NCI-H2171 (cell line): ENCODE results near the gene TRERF1.
A peak's percentile ranks its signal among the peaks of the same experiment; 100 is the strongest.

Source experiments
- DNase-seq: peaks from one replicate; lab custom pipeline; 2025; lab: John Stamatoyannopoulos, UW

The TRERF1 gene

DNA sequence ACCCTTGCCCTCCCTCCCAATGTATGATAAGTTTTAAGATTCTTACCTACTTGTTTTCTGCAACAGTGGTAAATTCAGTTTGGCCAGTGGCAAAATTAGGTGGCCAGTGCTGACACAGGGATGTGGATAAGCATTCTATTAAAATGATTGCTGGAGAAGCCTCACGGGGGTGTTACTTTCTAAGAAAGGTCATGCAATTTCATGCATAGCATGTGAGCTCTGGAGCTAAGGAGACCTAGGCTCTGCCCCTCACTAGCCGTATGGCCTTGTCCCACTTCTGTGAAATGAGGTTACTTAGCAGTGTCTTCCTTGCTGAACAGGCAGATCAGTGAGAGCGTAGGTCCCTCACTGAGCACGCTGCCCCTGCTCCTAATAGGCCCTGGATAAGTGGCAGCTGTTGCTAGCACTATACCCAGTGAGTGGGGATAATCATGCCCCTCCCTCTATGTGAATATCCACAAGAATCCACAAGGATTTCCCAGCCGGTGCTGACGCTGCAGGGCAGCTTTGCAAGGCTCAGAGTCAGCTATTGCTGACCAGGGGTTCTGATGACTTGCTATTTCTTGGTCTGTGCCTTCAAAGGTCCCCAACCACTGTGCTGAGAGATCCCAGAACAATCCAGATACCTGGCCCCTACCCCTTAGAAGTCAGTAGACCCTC is 147.5 kb downstream of the TRERF1 start:
- DNase-seq = no peak

DNA sequence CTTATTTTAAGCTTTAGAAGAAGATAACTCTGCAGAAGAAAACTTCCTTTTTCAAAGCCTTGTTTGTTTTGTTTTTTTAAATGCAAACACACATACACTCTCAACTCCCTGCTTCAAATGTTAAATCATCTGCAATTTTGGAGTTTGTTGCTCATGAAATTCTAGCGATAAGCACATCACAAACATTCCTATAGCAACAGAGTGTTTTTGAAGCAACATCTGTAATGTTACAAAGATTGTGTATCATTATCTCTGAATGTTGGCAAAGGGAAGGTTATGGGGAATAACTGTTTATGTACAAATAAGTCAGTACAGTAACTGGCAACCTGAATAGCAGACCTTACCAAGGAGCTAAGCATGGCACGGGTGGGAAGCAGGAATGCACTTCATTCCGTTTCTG is 149.3 kb downstream of the TRERF1 start:
- no peak for DNase-seq

DNA sequence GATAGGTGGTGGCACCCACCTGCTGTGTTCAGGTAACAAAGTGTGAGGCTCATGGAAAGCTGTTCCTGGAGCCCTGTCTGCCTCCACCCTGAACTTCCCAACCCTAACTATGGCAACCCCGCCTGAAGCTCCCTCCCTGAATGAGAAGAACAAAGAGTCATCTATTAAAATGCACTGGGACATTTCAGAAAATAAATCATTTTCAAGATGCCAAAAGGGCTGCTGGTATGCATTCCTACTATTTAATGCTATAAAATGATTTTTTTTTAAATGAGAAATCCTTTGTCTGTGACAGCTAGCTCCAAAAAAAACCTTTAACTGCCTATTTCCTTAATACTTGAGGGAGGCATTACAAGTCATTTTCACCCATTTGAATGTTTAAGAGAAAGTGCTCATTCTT is 149.7 kb downstream of the TRERF1 start:
- DNase-seq = no peak

DNA sequence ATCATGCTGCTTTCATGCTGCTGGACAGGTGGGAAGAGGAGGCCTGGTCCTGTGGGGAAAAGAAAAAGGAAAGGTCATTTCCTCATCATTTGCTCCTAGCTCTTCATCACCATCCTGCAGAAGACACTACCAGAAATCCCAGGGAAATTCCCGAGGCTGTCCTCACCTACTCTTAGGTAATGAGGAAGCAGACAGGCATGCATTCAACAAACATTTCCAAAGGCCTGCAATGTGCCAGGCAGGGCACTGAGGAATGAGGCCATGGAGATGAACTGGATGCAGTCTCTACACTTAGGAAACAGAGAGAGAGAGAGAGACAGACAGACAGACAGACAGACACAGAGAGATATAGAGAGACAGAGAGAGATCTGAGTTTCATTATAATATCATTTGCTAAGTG is 151.0 kb downstream of the TRERF1 start:
- DNase-seq = no peak

DNA sequence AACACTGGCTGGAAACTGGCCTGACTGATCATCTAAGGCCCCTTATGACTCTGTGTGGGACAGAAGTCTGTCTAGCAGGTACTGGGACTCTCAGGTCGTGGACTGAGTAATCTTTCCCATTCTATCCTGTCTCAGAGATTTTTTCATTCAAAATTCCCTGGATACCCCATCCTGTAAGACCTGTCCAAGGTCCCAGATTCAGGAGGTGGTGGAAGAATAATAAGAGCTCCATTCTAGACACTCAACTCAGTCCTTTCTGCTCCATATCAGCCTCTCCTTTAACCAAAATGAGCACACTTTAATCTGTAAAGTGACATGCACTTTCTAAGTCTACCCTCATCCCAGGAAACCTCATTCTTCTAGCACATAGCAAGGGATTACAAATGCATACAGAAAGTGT is 151.5 kb downstream of the TRERF1 start:
- no peak for DNase-seq

DNA sequence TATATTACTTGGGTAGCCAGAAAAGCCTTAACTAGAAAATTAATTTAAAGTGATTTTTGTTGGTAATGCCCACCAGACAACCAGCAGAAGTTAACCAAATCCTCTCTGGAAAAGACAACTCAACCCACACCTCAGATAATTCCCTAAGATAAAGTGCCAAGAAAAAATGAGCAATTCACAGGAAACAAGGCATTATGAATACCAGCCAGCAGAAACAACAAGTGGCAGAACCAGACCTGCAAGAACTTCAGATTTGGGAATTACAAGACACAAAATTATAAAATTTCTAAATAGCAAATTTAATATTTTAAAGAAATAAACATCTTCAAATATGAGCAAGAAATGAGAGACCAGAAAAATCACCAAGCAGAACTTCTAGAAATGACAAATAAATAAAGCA is 154.1 kb downstream of the TRERF1 start:
- DNase-seq = no peak

DNA sequence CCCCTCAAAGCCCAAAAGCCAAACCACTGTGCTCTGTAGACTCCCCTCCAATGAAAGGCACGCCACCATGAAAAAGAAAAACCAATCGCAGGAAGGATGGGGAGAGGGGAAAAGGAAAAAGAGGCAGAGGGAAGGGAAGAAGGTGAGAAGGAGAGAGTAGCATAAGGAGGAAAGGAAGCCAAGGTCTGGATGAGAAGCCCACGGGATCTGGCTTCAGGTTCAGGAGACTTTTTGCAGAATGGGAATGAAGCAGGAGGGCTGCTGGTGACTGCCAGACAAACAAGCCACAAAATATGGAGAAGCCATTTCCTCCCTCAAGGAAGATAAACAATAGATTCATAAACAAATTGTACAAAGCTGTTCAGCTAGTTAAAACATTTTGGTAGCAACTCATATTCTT is 155.1 kb downstream of the TRERF1 start:
- DNase-seq = no peak

DNA sequence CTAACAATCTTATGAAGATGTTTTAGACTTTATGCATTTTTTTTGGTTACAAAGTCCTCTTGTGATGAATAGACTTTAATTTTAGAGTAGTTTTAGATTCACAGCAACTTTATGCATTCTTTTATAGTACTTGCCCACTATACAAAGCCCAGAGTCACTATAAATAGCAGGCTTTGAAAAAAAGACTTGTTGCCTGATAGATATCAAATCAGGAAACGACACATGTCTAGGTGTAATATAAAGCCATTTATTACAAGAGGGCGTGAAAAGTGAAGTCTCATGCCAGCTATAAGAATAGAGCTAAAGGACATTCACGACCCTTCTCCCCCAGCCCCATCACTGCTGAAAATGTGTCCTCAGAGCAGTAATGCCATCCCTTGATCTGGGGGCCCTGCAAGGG is 156.0 kb downstream of the TRERF1 start:
- DNase-seq = no peak

DNA sequence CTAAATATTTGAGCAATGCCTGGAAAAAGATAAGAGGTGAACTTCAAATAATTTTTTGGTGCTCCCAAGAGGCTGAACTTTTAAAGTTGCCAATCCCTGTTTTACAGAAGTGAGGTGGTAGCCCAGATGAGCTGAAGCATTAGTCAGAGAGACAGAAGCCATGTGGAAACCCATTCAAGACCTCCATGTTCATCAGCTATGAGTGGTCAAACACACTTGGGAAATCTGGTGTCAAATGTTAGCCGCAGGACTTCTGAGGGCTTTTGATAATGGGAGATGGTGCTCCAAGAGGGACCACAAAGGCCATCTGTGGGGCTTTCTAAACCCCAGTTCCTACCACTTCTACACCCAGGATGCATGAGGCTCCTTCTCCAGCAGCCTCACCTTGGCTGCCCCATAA is 156.5 kb downstream of the TRERF1 start:
- no peak for DNase-seq

DNA sequence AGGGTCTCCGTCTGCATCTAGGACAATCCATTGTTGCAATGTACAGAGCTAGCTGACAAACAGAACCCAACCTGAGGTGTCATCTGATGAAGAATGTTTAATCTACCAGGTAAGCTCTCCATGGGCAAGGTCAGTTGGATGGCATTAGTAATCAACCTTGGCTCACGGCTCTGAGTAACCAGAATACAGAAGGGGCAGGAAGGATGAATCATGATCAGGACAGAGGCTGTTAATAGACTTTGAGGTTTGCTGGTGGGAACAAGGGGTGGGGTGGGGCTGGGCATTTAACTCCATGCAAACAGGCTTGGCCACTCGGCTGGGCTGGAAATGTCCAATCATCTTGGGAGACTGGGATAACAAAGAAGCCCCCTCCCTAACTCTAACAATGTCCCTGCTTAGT is 157.0 kb downstream of the TRERF1 start:
- no peak for DNase-seq

DNA sequence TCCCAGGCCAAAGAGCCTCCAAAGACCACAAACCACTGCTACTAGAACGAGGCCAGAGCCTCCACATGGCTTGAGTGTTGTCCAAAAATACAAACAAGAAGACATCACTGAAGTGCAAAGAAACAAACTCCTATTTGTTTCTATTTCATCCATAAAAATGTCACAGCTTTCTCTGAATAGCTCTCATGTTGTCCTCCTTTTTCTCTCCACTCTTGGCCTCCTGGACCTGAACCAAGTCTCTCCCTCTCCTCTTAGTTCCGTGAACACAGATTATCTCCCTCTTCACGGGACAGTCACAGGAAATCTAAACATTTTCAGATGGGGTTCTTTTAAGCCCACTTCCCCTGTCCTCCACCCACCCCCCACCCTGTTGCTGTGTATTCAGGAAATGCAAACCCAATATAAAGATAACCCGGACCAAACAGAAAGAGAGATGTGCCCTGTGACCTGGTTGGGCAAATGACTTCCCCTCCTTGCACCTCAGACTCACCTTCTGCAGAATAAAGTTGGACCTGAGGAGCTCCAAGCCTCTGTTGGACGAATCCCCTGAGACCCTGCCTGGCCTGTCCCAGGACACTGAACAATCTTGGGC is 158.2 kb downstream of the TRERF1 start:
- no peak for DNase-seq

DNA sequence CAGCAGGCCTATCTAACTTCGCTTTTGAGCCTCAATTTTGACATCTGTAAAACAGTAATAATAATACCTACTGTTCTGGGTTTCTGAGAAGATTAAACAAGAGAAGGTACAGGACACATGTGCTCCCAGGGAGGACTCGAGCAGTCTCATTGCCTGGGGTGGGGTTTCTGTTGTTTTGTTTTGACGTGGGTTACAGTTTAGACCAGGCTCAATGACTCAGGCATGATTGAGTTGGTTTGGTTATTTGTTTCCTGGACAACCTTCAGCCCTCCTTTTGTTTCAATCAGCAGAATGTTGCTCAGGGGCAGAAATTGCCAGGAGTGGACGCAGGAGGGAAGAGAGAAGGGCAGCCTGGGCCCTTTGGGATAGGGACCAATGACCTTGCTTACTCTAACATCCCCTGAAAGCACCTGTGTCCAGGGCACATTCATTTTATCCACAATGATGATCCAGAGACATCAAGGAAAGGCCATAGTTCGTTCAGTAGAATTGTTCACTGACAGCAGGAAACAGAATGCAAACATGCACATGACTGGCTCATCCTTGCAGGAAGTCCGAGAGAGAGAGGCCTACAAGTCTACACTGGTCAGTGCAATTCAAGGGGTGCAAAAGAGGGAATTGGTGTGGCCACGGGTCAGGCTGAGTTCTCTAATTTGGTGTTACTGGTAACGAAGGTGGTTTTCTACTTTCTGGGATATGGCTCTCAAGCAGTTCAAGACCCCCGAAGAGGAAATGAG is 159.6 kb downstream of the TRERF1 start:
- no peak for DNase-seq

DNA sequence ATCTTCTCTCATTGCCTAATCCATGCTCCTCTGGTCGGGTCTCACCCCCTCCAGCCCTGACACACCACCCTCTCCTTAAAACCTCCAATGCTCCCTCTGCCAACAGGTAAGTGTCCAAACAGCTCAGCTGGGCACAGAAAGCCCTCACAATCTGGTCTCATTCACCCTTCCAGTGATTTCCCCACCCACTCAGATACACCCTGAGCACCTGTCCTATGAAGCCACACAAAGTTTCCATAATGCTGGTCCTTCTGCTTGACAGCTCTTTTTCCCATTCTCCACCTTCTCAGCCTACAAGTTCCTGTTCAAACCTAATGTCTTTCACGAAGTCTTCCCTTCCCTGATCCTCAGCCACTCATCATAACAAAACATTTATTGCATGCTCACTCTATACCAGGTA is 164.0 kb downstream of the TRERF1 start:
- DNase-seq = no peak

DNA sequence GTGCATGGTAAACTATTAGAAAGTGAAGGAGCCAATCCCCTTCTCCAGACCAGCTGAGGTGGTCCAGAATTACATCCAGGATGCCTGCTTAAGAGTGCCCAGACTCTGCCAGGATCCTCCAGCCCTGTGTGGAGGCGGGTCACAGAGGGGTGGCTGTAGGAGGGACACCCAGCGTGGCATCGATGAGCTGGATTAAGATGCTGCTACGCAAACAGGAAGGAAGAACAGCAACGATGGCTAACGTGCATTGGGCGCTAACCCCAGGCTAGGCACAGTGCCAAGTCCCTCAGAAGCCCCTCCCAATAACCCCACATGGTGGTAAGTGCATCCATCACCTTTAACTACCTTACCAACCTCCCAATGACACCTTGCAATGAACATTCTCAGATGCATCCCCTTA is 170.2 kb downstream of the TRERF1 start:
- no peak for DNase-seq

DNA sequence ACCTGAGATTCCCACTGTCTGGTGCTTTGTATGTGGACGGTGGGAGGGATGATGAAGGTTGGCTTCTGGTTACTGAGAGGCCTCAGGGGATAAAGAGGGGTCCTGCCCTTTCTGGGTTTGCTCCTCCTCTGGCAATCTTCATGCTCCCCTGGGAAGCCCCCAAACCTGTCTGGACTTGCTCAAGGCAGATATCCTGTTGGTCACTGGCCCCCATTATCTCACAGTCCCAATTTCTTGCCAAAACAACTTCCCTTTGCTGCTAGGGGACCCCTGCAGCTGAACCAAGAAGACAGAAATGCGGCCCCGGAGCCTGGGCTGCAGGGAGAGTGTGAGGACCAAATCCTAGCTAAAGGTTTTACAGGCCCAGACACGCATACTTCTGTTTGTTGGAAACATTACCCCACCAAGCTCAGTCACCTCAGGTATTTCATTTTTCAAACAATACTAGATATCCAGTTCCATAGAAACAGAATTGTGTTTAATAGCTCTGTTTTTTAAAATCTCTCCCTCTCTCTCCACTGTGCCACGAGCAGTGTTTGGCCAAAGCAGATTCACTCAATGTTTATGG is 170.7 kb downstream of the TRERF1 start:
- DNase-seq = peak; percentile 15

DNA sequence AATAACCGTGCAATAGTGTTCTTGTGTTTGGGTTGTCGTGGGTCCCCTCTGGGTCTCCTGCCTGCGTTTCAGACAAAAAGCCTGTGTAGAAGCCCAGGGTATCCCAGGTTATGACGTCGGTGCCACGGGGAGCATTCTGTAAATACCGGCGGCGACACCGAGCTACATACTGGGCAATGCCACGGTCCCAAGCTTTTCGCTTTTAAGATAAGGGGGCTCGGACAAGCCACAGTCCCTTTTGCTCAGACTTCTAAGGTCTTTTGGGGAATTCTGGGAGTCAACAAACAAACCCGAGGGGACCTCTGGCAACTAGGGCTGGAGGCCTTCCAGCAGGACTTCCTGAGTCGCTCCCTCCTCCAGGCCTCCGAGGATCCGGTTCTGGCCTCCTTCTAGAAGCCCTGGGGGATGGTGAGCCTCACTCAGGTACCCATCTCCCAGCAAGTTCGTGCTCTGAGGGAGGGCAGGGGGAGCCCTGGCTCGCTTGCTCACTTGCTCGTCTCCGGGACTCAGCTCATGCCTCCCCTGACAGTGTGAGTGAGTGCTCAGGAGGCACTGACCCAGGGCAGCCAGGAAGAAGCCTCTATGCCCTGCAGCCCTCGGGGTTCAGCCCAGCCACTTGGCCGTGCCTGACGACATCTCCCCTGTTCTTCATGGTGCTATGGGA is 171.6 kb downstream of the TRERF1 start:
- DNase-seq = no peak

DNA sequence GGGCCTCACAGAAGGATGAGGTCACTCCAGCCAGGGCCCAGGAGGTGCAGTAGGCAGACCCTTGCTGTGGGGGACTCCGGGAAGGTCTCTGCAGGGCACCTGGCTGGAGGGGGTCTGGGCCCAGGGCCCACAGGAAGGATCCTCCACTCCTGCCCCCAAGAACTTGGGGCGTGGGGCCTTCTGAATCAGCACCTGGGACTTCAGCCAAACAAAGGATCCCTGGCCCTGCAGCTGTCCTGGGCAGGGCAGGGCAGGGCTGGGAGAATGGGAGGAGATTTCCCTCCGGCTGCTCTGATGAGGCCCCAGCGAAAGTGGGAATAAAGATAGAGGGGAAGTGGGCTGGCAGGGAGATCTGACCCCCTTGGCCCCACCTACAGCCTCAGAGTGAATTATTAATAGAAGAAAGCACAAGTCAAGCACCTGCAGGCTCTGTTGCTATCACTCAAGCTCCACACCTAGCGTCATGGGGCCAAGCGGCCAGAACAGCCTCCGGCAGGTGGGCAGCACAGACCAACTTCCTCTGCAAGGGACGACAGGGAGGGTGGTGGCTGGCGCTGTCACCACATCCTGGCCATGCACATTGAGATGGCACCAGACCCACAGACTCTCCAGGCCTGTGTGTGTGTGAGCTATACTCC is 172.5 kb downstream of the TRERF1 start:
- no peak for DNase-seq

DNA sequence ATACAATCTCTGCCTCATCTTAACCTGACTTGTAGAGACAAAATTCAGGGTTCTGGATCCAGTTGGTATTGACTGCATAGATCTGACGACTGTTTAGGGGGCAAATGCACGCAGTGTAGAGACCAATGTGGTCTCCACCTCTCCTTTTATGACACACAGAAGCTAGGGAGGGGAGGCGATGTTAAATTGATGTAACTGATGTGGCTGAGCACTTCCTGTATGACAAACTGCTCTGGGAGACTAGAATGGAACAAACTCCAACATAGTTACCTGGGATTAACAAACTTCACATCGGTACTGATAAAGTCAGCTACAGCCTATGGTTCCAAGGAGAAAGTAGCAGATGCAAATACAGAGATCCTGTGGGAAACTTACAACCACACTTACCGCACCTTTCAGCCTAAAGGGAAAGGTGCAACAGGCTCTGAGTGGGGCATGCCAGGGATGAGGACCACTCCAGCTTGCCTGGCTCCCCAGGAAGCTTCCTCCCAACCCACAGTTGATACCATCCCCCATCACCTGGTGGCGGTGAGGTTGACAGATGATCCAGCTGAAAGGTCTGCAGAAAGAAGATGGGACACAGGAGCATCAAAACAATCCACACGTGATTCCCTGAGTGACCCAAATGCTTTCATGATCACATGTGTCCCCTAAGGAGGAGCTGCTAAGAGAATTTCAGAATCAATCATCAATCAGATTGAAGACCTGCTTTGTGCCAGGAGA is 173.4 kb downstream of the TRERF1 start:
- DNase-seq = no peak

DNA sequence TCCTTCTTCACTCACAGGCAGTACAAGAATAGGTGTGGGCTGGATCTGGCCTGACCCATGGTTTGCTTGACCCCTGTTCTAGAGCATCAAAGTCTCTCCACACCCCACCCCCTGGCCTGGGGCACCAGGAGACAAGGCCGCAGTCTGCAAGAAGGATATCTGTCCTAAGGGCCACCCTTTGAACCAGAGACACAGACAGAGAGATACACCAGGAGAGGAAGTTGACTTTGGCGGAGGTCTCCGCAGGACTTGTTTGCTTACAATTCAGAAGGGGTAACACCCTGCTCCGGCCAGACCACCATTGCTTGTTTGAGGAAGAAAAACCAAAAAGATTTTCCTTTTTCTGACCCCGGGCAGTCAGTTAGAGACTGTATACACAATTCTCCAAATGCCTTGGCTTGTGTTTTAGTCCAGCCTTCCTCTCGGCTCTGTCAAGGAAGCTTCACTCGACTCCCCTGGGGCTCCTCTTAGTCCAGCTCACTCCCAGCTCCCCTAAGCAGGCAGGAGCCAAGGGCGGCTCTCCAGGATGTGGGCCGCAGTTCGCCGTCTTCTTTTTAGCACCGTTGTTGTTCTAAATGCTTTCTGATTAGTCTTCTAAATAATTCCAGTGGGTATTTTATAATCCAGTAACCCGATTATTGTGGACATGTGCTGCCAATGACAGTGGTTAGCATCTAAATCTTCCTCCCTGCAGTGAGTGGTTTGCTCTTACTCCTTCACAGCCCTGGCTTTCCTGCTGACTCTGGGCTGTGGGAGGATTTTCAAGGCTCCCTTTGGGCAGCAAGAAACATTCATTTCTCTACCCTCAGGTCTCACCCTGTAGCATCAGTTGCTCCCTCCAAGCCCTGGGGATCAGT is 175.5 kb downstream of the TRERF1 start:
- DNase-seq = no peak

DNA sequence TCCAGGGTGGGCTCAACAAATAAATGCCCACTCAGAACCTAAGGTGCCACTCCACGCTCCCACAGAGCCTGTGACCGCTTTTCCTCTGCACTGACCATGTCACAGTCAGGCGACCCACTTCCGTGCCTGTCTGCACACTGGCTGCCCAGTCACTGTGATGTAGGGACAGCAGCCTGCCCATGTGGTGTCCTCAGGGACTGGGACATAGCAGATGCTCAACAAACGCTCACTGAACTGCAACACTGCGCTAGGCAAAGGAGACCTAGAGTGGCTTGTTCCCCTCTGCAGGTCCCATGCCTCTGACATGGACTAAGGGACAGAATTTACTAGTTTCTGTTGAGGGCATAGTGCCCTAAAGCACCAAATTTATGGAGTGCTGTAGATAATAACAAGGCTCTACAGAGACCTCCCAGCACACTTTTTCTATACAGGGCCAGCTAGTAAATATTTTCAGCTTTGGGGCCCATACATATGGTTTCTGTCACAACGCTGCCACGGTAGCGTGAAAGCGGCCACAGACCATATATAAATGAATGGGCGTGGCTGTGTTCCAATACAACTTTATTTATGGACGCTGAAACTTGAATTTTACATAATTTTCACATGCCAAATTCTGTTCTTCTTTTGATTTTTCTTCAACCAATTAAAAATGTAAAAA is 176.2 kb downstream of the TRERF1 start:
- DNase-seq = no peak
